WTC11 (cell line): ENCODE measurements around the gene TRIP12. TPM values are rescaled to one million over a fixed set of nuclear protein-coding genes. Genes with fewer than 3 reads are reported as not detected.

ENCODE experiments used
- ATAC-seq: fragments of 200-7000 bp; cut with Tn5 transposase; 2 replicates; pipeline ENCODE4 v1.10.0; 2021; ENCODE audit warnings: mild to moderate bottlenecking, moderate library complexity
- CTCF ChIA-PET: fragments of 300-600 bp; sonication (Branson Sonifier 250); formaldehyde crosslinking; loops from one replicate; lab custom pipeline; 2021; ENCODE audit warnings: antibody characterized with exemption; lab: Charles Lee
- POLR2A ChIA-PET: fragments of 350-600 bp; sonication (Branson Sonifier 250); formaldehyde crosslinking; loops from one replicate; lab custom pipeline; 2021; ENCODE audit warnings: antibody characterized with exemption; lab: Charles Lee
- DNase-seq: peaks from one replicate; pipeline ENCODE4 v3.0.0; 2021; ENCODE audit warnings: low spot score
- H3K27ac Mint-ChIP-seq: 2 replicates; pipeline ENCODE4 v1.8.0; 2021; ENCODE audit warnings: mixed read lengths
- H3K27me3 Mint-ChIP-seq: 2 replicates; pipeline ENCODE4 v1.8.0; 2021; ENCODE audit warnings: low read depth, mild to moderate bottlenecking, moderate library complexity, mixed read lengths
- H3K36me3 Mint-ChIP-seq: 2 replicates; pipeline ENCODE4 v1.8.0; 2021; ENCODE audit warnings: mixed read lengths
- H3K4me1 Mint-ChIP-seq: 2 replicates; pipeline ENCODE4 v1.8.0; 2022; ENCODE audit warnings: mixed read lengths
- H3K4me3 Mint-ChIP-seq: 2 replicates; pipeline ENCODE4 v1.8.0; 2021; ENCODE audit warnings: mild to moderate bottlenecking, moderate library complexity, mixed read lengths
- H3K9me3 Mint-ChIP-seq: 2 replicates; pipeline ENCODE4 v1.8.0; 2021; ENCODE audit warnings: mixed read lengths
- ATF6 ChIP-seq: sonication (generic); formaldehyde crosslinking; IDR thresholded peaks from 2 replicates; pipeline ENCODE4 v1.8.1; 2023; ENCODE audit warnings: mild to moderate bottlenecking, missing genetic modification reagents
- CBFB ChIP-seq: sonication (generic); formaldehyde crosslinking; IDR thresholded peaks from 2 replicates; pipeline ENCODE4 v1.8.1; 2022; ENCODE audit warnings: mild to moderate bottlenecking, low read depth, missing genetic modification reagents
- ELF4 ChIP-seq: sonication (generic); formaldehyde crosslinking; IDR thresholded peaks from 2 replicates; pipeline ENCODE4 v1.8.1; 2022; ENCODE audit warnings: low read depth, mild to moderate bottlenecking, moderate library complexity, missing genetic modification reagents
- FOXP1 ChIP-seq: sonication (generic); formaldehyde crosslinking; IDR thresholded peaks from 2 replicates; pipeline ENCODE4 v1.8.0; 2022; ENCODE audit warnings: missing genetic modification reagents, mild to moderate bottlenecking, moderate library complexity, borderline replicate concordance
- FOXP4 ChIP-seq: sonication (generic); formaldehyde crosslinking; IDR thresholded peaks from 2 replicates; pipeline ENCODE4 v1.8.0; 2022; ENCODE audit warnings: mild to moderate bottlenecking, missing genetic modification reagents
- GRHL2 ChIP-seq: fragments of 250-450 bp; sonication (Bioruptor Pico); IDR thresholded peaks from 2 replicates; pipeline ENCODE4 v1.8.0; 2022; ENCODE audit warnings: mild to moderate bottlenecking, moderate library complexity; ENCODE audit not compliant: insufficient replicate concordance, severe bottlenecking
- HMGXB4 ChIP-seq: sonication (generic); formaldehyde crosslinking; IDR thresholded peaks from 2 replicates; pipeline ENCODE4 v1.8.1; 2023; ENCODE audit warnings: mild to moderate bottlenecking, moderate library complexity, missing genetic modification reagents
- JAZF1 ChIP-seq: fragments of 250-450 bp; sonication (Bioruptor Pico); IDR thresholded peaks from 2 replicates; pipeline ENCODE4 v1.9.0; 2021; ENCODE audit warnings: moderate library complexity, mild to moderate bottlenecking, inconsistent platforms
- MXD4 ChIP-seq: fragments of 250-450 bp; sonication (Bioruptor Pico); IDR thresholded peaks from 2 replicates; pipeline ENCODE4 v1.8.0; 2021; ENCODE audit warnings: mild to moderate bottlenecking, moderate library complexity, borderline replicate concordance
- NFYB ChIP-seq: sonication (generic); formaldehyde crosslinking; conservative IDR thresholded peaks from 2 replicates; pipeline ENCODE4 v1.8.0; 2022; ENCODE audit warnings: low read depth, missing genetic modification reagents
- PREB ChIP-seq: sonication (generic); formaldehyde crosslinking; IDR thresholded peaks from 2 replicates; pipeline ENCODE4 v1.8.1; 2022; ENCODE audit warnings: mild to moderate bottlenecking, missing genetic modification reagents, moderate library complexity, borderline replicate concordance
- USF2 ChIP-seq: sonication (generic); formaldehyde crosslinking; IDR thresholded peaks from 2 replicates; pipeline ENCODE4 v1.8.1; 2023; ENCODE audit warnings: mild to moderate bottlenecking, missing genetic modification reagents, moderate library complexity
- ZBTB43 ChIP-seq: sonication (generic); formaldehyde crosslinking; IDR thresholded peaks from 2 replicates; pipeline ENCODE4 v1.8.1; 2023; ENCODE audit warnings: mild to moderate bottlenecking, missing genetic modification reagents
- ZNF232 ChIP-seq: sonication (generic); formaldehyde crosslinking; IDR thresholded peaks from 2 replicates; pipeline ENCODE4 v1.8.0; 2022; ENCODE audit warnings: mild to moderate bottlenecking, missing genetic modification reagents
- ZNF317 ChIP-seq: sonication (generic); formaldehyde crosslinking; IDR thresholded peaks from 2 replicates; pipeline ENCODE4 v1.8.1; 2023; ENCODE audit warnings: low read depth, mild to moderate bottlenecking, moderate library complexity, missing genetic modification reagents, borderline replicate concordance
- ZNF512 ChIP-seq: sonication (generic); formaldehyde crosslinking; IDR thresholded peaks from 2 replicates; pipeline ENCODE4 v1.8.1; 2022; ENCODE audit warnings: missing genetic modification reagents, borderline replicate concordance
- total RNA-seq: library from RNA; stranded (reverse); gene quantifications from 3 replicates; pipeline ENCODE4 v1.2.3, GENCODE V29; 2021

TRIP12 gene
- total RNA-seq, 1 experiment from 2014 or later, result 149 TPM

- TF ChIP-seq ZNF512 (CRISPR knock-in tag) (no peak), HMGXB4 (no peak), USF2 (CRISPR knock-in tag) (no peak)
- Mint-ChIP-seq H3K4me1 (peaks cover 5% of the 10 kb centered on the region), H3K9me3 (no peaks in the 10 kb centered on the region), H3K4me3 (no peak overlapping the region), H3K27me3 (no peaks in the 10 kb centered on the region), H3K36me3 (peaks cover 34% of the 10 kb centered on the region), H3K27ac (no peak overlapping the region)
- ChIA-PET POLR2A (no interaction called here), CTCF (interaction anchor here (1.3 kb wide), 1 partner anchor 14 kb away, joined by 5 read pairs; no protein-coding TSS in a partner anchor)
- ATAC-seq, result no peak
- DNase-seq, result no peak
Measured at GRCh38 chr2:229815342-229815741, 106.5 kb downstream of the TRIP12 start.

- TF ChIP-seq FOXP1 (CRISPR knock-in tag) (no peak), MXD4 (CRISPR knock-in tag) (no peak), ZNF317 (no peak), CBFB (CRISPR knock-in tag) (no peak), FOXP4 (CRISPR knock-in tag) (no peak), PREB (CRISPR knock-in tag) (no peak), ZBTB43 (CRISPR knock-in tag) (no peak), ZNF232 (CRISPR knock-in tag) (no peak), NFYB (no peak), ATF6 (CRISPR knock-in tag) (no peak), JAZF1 (CRISPR knock-in tag) (no peak), ELF4 (CRISPR knock-in tag) (no peak), GRHL2 (no peak)
- Mint-ChIP-seq H3K27me3 (no peaks in the 10 kb centered on the region), H3K9me3 (no peaks in the 10 kb centered on the region), H3K4me3 (no peak overlapping the region), H3K4me1 (peaks cover 5% of the 10 kb centered on the region), H3K27ac (no peak overlapping the region), H3K36me3 (peaks cover 50% of the 10 kb centered on the region)
- POLR2A ChIA-PET, result no interaction called here
- no peak for DNase-seq
- CTCF ChIA-PET, result interaction anchor here (1.0 kb wide), 1 partner anchor 100 kb away, joined by 3 read pairs; no protein-coding TSS in a partner anchor
- no peak for ATAC-seq
Measured at GRCh38 chr2:229810786-229811185, 111.0 kb downstream of the TRIP12 start.
